ENCODE measurements around the gene ARHGAP42. TPM values are rescaled to one million over a fixed set of nuclear protein-coding genes. Genes with fewer than 3 reads are reported as not detected.

The ARHGAP42 gene
- total RNA-seq, 1 experiment from 2014 or later, result 8.0 TPM

GRCh38 chr11:100956351-100956750 lies 269.3 kb downstream of the ARHGAP42 start:
- Histone ChIP-seq H3K27me3 (replicated peaks; ENCODE audit: insufficient read depth, low read depth, low read length, poor library complexity) (no peaks in the 10 kb centered on the region), H3K4me1 (ENCODE audit: insufficient read depth, low read length, poor library complexity, severe bottlenecking) (peaks cover 11% of the 10 kb centered on the region), H3K9me3 (ENCODE audit: low read depth, low read length, poor library complexity, severe bottlenecking) (no peaks in the 10 kb centered on the region), H3K27ac (ENCODE audit: low read depth, low read length, poor library complexity, severe bottlenecking) (no peak overlapping the region), H3K4me3 (ENCODE audit: low read depth, low read length, poor library complexity, severe bottlenecking) (no peak overlapping the region), H3K36me3 (ENCODE audit: insufficient read depth, low read length, poor library complexity, severe bottlenecking) (no peaks in the 10 kb centered on the region)
- CTCF ChIA-PET, result no interaction called here
- POLR2A ChIA-PET (ENCODE audit: low non-redundant PET), result no interaction called here
- intact Hi-C loops (cut with micrococcal nuclease; ENCODE audit: unreplicated experiment), result no loop called here
- no peak for DNase-seq (ENCODE audit: low spot score)
- no peak for TF ChIP-seq EZH2 (IDR thresholded peaks at IDR 0.05; ENCODE audit: borderline replicate concordance, low read depth, low read length, poor library complexity, severe bottlenecking)
- TF ChIP-seq CTCF (conservative IDR thresholded peaks at IDR 0.05; ENCODE audit: low read depth, low read length), result no peak
- BruUV-seq (replicated peaks), result no TSS peak

- TF ChIP-seq EZH2 (IDR thresholded peaks at IDR 0.05; ENCODE audit: borderline replicate concordance, low read depth, low read length, poor library complexity, severe bottlenecking) (no peak), CTCF (conservative IDR thresholded peaks at IDR 0.05; ENCODE audit: low read depth, low read length) (no peak)
- H3K27me3 ChIP-seq (replicated peaks; ENCODE audit: insufficient read depth, low read depth, low read length, poor library complexity), result no peaks in the 10 kb centered on the region
- intact Hi-C loops (cut with micrococcal nuclease; ENCODE audit: unreplicated experiment), result no loop called here
- no peak overlapping the region for H3K4me3 ChIP-seq (ENCODE audit: low read depth, low read length, poor library complexity, severe bottlenecking)
- H3K27ac ChIP-seq (ENCODE audit: low read depth, low read length, poor library complexity, severe bottlenecking), result no peak overlapping the region
- H3K9me3 ChIP-seq (ENCODE audit: low read depth, low read length, poor library complexity, severe bottlenecking), result no peaks in the 10 kb centered on the region
- BruUV-seq (replicated peaks), result no TSS peak
- no peaks in the 10 kb centered on the region for H3K36me3 ChIP-seq (ENCODE audit: insufficient read depth, low read length, poor library complexity, severe bottlenecking)
- POLR2A ChIA-PET (ENCODE audit: low non-redundant PET), result no interaction called here
- no peak for DNase-seq (ENCODE audit: low spot score)
- no peaks in the 10 kb centered on the region for H3K4me1 ChIP-seq (ENCODE audit: insufficient read depth, low read length, poor library complexity, severe bottlenecking)
- CTCF ChIA-PET, result no interaction called here
Observed at GRCh38 chr11:100957499-100957898, 270.4 kb downstream of the ARHGAP42 start.

GRCh38 chr11:100961633-100962032 lies 274.5 kb downstream of the ARHGAP42 start:
- ChIA-PET CTCF (no interaction called here), POLR2A (ENCODE audit: low non-redundant PET) (no interaction called here)
- Histone ChIP-seq H3K36me3 (ENCODE audit: insufficient read depth, low read length, poor library complexity, severe bottlenecking) (no peaks in the 10 kb centered on the region), H3K4me1 (ENCODE audit: insufficient read depth, low read length, poor library complexity, severe bottlenecking) (no peaks in the 10 kb centered on the region), H3K9me3 (ENCODE audit: low read depth, low read length, poor library complexity, severe bottlenecking) (no peaks in the 10 kb centered on the region), H3K4me3 (ENCODE audit: low read depth, low read length, poor library complexity, severe bottlenecking) (no peak overlapping the region), H3K27ac (ENCODE audit: low read depth, low read length, poor library complexity, severe bottlenecking) (no peak overlapping the region), H3K27me3 (replicated peaks; ENCODE audit: insufficient read depth, low read depth, low read length, poor library complexity) (no peaks in the 10 kb centered on the region)
- TF ChIP-seq EZH2 (IDR thresholded peaks at IDR 0.05; ENCODE audit: borderline replicate concordance, low read depth, low read length, poor library complexity, severe bottlenecking), result no peak
- no peak for TF ChIP-seq CTCF (conservative IDR thresholded peaks at IDR 0.05; ENCODE audit: low read depth, low read length)
- DNase-seq (ENCODE audit: low spot score), result no peak
- intact Hi-C loops (cut with micrococcal nuclease; ENCODE audit: unreplicated experiment), result no loop called here
- no TSS peak for BruUV-seq (replicated peaks)

Measured in A673 (cell line).